Colonic mucosa (tissue), 4 donors: ENCODE measurements around the gene CCDC12. TPM values are rescaled to one million over a fixed set of nuclear protein-coding genes. Genes with fewer than 3 reads are reported as not detected.

Experiments used
- DNase-seq: peaks from one replicate; pipeline ENCODE4 v3.0.0-alpha.2; 2020
- H3K27ac ChIP-seq: fragments of 200-600 bp; one replicate; pipeline ENCODE4 v1.8.0; 2021
- H3K27me3 ChIP-seq: fragments of 200-600 bp; one replicate; pipeline ENCODE4 v1.8.0; 2021
- H3K36me3 ChIP-seq: fragments of 200-600 bp; one replicate; pipeline ENCODE4 v1.8.0; 2021
- H3K4me1 ChIP-seq: fragments of 200-600 bp; one replicate; pipeline ENCODE4 v1.8.0; 2021; ENCODE audit warnings: mild to moderate bottlenecking
- H3K4me3 ChIP-seq: fragments of 200-600 bp; one replicate; pipeline ENCODE4 v1.8.0; 2021
- H3K9ac ChIP-seq, 2 donors: one replicate each; pipeline ENCODE4 v1.7.0; 2013; ENCODE audit warnings: control low read depth in 2 of 2, low read depth in 2 of 2, low read length in 2 of 2
- H3K9me3 ChIP-seq: fragments of 200-600 bp; one replicate; pipeline ENCODE4 v1.8.0; 2021
- CTCF ChIP-seq: fragments of 200-600 bp; IDR thresholded peaks from one replicate; pipeline ENCODE4 v1.8.0; 2022; ENCODE audit warnings: antibody characterized with exemption, mild to moderate bottlenecking
- intact Hi-C: fragments of 100-400 bp; cut with DNase I; formaldehyde crosslinking; loops from one replicate; pipeline ENCODE4 v1.14.1; 2022
- total RNA-seq, 2 donors: library from RNA; stranded (reverse); fragmentation: NEBNext Ultra II Directional in 1 of 2; extraction: Animal tissue kit (Norgen Biotek cat#: 25700) in 1 of 2; gene quantifications; one replicate each; pipeline ENCODE4 v1.2.1, GENCODE V29; 2021
- donor health status: healthy.
- donor health status: DM: no; HTN: no; CAD: no.
- donor health status: DM: no; HTN: no; CAD: no.

Gene CCDC12
- total RNA-seq, 2 donors from 2014 or later = 34.1 to 55.7 TPM

GRCh38 chr3:46988616-46989015, 12.1 kb upstream of the CCDC12 start:
- peaks cover 13% of the 10 kb centered on the region for H3K4me1 ChIP-seq
- H3K27ac ChIP-seq = no peak overlapping the region
- no peaks in the 10 kb centered on the region for H3K36me3 ChIP-seq
- no peaks in the 10 kb centered on the region for H3K9me3 ChIP-seq
- H3K4me3 ChIP-seq = no peak overlapping the region
- no peak overlapping the region for H3K9ac ChIP-seq
- no peaks in the 10 kb centered on the region for H3K27me3 ChIP-seq
- intact Hi-C loops = loop anchor here (5.0 kb wide), 1 partner anchor 61 kb away; no protein-coding TSS in a partner anchor
- no peak for DNase-seq
- no peak for TF ChIP-seq CTCF

GRCh38 chr3:46987743-46988401, 11.3 kb upstream of the CCDC12 start:
- Histone ChIP-seq H3K4me1 (peaks cover 13% of the 10 kb centered on the region), H3K9ac (peak overlapping the region; percentile 40 to 44), H3K4me3 (no peak overlapping the region), H3K9me3 (no peaks in the 10 kb centered on the region), H3K36me3 (no peaks in the 10 kb centered on the region), H3K27ac (peak overlapping the region; percentile 44), H3K27me3 (no peaks in the 10 kb centered on the region)
- peak; percentile 87 for DNase-seq
- no peak for TF ChIP-seq CTCF
- intact Hi-C loops = loop anchor here (5.0 kb wide), 1 partner anchor 61 kb away; no protein-coding TSS in a partner anchor

- no peaks in the 10 kb centered on the region for H3K27me3 ChIP-seq
- TF ChIP-seq CTCF = no peak
- H3K4me1 ChIP-seq = peaks cover 13% of the 10 kb centered on the region
- H3K4me3 ChIP-seq = no peak overlapping the region
- intact Hi-C loops = loop anchor here (5.0 kb wide), 1 partner anchor 60 kb away; no protein-coding TSS in a partner anchor
- no peaks in the 10 kb centered on the region for H3K36me3 ChIP-seq
- peak overlapping the region; percentile 44 for H3K27ac ChIP-seq
- peak overlapping the region; percentile 6 to 35 for H3K9ac ChIP-seq
- H3K9me3 ChIP-seq = no peaks in the 10 kb centered on the region
- DNase-seq = no peak
Observed at GRCh38 chr3:46987319-46987742, 10.8 kb upstream of the CCDC12 start.

GRCh38 chr3:46986782-46987310, 10.3 kb upstream of the CCDC12 start:
- DNase-seq = no peak
- Histone ChIP-seq H3K4me3 (no peak overlapping the region), H3K9me3 (no peaks in the 10 kb centered on the region), H3K27me3 (no peaks in the 10 kb centered on the region), H3K4me1 (peaks cover 13% of the 10 kb centered on the region), H3K9ac (peak overlapping the region; percentile 6 to 35), H3K27ac (peak overlapping the region; percentile 44), H3K36me3 (no peaks in the 10 kb centered on the region)
- intact Hi-C loops = loop anchor here (5.0 kb wide), 1 partner anchor 60 kb away; no protein-coding TSS in a partner anchor
- no peak for TF ChIP-seq CTCF

GRCh38 chr3:46986055-46986730, 9.6 kb upstream of the CCDC12 start:
- H3K9me3 ChIP-seq = no peaks in the 10 kb centered on the region
- no peak for TF ChIP-seq CTCF
- intact Hi-C loops = loop anchor here (5.0 kb wide), 1 partner anchor 59 kb away; no protein-coding TSS in a partner anchor
- no peak for DNase-seq
- peaks cover 16% of the 10 kb centered on the region for H3K4me1 ChIP-seq
- no peak overlapping the region for H3K9ac ChIP-seq
- no peak overlapping the region for H3K27ac ChIP-seq
- no peaks in the 10 kb centered on the region for H3K27me3 ChIP-seq
- H3K36me3 ChIP-seq = no peaks in the 10 kb centered on the region
- no peak overlapping the region for H3K4me3 ChIP-seq
